HG02623 (cell line): ENCODE data around the gene RAP1GDS1.
A peak's percentile ranks its signal among the peaks of the same experiment; 100 is the strongest.
"Not testable (repeated sequence)": the region's sequence is repeated elsewhere in the genome, so short reads cannot be mapped to it uniquely, and the experiment has no call there.

ENCODE experiments used
- ATAC-seq: cut with Tn5 transposase; IDR thresholded peaks from one replicate; pipeline ENCODE4 v1.9.1; 2021; ENCODE audit warnings: moderate library complexity; ENCODE audit not compliant: unreplicated experiment

The RAP1GDS1 gene

GRCh38 chr4:98343626-98344025 is 82.4 kb downstream of the RAP1GDS1 start:
- no peak for ATAC-seq

GRCh38 chr4:98345838-98346237 is 84.7 kb downstream of the RAP1GDS1 start:
- ATAC-seq = no peak

GRCh38 chr4:98352396-98352795 is 91.2 kb downstream of the RAP1GDS1 start:
- ATAC-seq = no peak

DNA sequence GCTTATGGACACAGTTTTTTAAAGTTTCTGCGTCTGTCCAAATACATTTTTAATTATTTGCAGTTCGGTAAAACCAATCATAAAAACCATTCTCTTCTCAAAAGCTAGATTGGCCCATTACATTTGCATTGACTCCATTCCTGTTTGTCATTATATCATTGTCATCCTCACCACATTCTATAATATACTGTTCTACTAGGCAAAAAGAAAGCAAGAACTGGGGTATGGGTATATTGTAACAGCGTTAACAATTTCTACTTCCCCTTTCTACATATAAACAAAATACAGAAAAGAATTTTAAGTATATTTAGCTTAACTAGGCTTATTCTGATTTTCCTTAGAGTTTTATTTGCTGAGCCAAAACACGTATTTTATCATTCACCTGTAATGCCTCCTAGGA is 91.8 kb downstream of the RAP1GDS1 start:
- ATAC-seq = peak; percentile 61

- no peak for ATAC-seq
Measured at GRCh38 chr4:98358630-98359248, 97.6 kb downstream of the RAP1GDS1 start.

- no peak for ATAC-seq
Measured at GRCh38 chr4:98359646-98360045, 98.5 kb downstream of the RAP1GDS1 start.

- ATAC-seq = no peak
Measured at GRCh38 chr4:98363431-98363830, 102.2 kb downstream of the RAP1GDS1 start.

DNA sequence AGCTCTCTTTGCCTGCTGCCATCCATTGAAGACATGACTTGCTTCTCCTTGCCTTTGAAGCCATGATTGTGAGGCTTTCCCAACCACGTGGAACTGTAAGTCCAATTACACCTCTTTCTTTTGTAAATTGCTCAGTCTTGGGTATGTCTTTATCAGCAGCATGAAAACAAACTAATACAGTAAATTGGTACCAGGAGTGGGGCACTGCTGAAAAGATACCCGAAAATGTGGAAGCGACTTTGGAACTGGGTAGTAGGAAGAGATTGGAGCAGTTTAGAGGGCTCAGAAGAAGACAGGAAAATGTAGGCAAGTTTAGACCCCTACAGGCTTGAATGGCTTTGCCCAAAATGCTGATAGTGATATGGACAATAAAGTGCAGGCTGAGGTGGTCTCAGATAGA is 105.1 kb downstream of the RAP1GDS1 start:
- ATAC-seq = not testable (repeated sequence)

- ATAC-seq = not testable (repeated sequence)
Measured at GRCh38 chr4:98368000-98368399, 106.8 kb downstream of the RAP1GDS1 start.

- no peak for ATAC-seq
Measured at GRCh38 chr4:98369322-98369721, 108.1 kb downstream of the RAP1GDS1 start.

- ATAC-seq = no peak
Measured at GRCh38 chr4:98374643-98375042, 113.5 kb downstream of the RAP1GDS1 start.

DNA sequence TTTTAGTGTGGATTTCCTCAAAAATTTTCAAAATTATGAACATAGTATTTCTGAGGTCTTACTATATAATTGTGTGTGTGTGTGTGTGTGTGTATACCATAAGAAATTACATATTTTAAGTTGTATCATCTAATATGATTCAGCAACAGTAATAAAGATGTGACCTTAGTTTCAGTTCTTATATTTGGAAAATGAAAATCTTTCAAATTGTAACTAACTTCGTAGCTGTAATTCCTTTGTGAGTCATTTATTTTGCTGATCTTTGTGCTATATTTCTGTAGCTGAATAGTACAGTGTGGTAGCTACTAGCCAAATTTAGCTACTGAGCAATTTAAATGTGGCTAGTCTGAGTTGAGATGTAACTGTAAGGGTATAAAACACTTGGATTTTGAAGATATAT is 116.4 kb downstream of the RAP1GDS1 start:
- no peak for ATAC-seq

DNA sequence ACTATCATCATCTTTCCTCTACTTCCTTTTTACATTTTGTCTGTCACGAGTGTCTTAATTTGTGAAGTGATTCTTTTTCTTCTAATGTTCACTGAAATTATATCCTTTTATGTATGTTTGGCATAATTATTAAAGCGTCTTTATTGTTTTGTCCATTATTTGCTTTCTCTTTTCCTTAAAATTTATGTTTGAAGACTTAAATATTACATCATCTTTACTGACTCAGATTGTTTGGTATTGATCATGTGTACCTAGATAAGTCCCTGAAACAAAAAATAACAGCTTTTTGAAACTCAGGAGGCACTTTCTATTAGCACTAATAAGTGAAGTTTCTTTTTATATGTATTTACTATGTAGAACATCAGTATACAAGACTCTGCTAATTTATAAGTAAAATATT is 120.1 kb downstream of the RAP1GDS1 start:
- ATAC-seq = no peak

GRCh38 chr4:98383431-98384106 is 122.4 kb downstream of the RAP1GDS1 start:
- ATAC-seq = no peak

DNA sequence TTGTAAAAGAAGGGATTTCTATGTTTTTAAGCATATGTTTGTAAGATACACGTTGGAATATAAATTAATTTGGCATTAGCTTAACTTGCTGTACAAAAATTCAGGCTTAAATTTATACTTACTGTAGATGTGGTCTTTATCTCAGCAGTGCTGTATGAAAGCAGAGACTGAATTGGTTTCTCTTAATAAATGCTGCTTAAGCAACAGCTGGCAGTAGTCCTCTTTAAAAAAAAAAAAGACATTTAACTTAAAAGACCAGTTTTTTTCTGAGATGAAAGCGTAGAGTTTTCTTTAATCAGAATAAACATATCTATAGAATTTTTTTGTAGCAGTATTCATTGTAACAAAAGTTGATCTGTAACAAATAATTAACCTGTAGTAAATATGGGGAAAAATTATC is 124.6 kb downstream of the RAP1GDS1 start:
- ATAC-seq = no peak

DNA sequence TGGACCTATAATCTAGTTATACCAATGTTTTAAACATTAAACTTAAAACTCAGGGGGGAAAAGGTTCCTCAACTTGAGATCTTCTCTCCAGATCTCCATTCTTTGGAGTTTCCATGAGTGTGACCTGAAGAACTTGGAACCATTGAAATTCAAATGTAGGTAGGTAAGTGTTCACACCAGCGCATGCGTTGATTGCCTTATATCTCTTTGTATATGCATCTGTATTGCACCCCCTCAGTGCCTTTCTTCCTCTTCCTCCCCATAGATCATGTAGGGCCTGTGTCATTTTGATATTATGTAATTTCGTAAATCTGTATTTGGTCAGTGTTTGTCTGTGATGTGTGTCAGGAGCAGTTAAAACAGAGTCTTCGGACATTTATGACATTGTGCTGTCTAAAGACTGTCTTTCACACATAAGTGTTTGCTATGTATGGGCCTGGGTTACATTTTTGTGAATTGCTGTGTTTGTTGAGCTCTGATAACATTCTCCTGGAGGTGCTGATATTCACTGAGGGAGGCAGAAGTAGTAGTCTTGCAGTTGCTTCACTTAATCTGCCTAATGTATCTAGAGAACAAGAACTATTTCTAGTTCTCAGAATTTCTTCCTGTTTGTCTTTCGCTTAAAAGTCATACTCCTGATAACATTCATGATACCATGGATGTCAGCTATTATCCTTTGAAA is 126.3 kb downstream of the RAP1GDS1 start:
- no peak for ATAC-seq

DNA sequence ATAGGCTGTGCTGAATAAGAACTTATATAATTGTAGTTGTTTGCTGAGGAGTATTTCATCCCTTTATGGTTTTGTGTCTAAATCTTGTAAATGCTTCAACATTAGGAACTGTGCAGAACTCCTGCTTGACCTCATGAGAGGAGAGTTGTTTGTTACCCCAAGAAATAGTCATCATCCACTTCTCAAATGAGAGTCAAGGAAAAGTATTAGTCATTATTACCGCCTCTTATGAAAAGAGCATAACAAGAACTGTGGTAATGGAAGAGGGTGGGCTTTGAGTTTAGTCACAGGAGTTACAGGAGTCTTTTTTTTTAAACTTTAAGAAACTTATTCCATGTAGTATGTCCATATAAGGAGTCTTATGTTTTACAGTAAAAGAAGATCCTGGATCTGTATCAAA is 132.9 kb downstream of the RAP1GDS1 start:
- ATAC-seq = no peak

DNA sequence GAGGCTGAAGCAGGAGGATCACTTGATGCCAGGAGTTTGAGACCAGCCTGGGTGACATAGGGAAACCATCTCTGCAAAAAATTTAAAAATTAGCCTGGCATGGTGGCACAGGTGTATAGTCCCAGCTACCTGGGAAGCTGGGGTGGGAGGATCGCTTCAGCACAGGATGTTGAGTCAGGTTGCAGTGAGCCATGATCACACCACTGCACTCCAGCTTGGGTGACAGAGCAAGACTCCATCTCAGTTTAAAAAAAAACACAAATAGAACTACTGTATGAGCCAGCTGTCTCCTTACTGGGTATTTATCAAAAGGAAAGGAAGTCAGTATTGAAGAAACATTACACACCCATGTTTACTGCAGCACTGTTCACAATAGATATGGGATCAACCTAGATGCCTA is 138.7 kb downstream of the RAP1GDS1 start:
- no peak for ATAC-seq

- ATAC-seq = peak; percentile 49
Measured at GRCh38 chr4:98406819-98407218, 145.6 kb downstream of the RAP1GDS1 start.

GRCh38 chr4:98411731-98412130 is 150.5 kb downstream of the RAP1GDS1 start:
- no peak for ATAC-seq

GRCh38 chr4:98416844-98417243 is 155.7 kb downstream of the RAP1GDS1 start:
- ATAC-seq = no peak

DNA sequence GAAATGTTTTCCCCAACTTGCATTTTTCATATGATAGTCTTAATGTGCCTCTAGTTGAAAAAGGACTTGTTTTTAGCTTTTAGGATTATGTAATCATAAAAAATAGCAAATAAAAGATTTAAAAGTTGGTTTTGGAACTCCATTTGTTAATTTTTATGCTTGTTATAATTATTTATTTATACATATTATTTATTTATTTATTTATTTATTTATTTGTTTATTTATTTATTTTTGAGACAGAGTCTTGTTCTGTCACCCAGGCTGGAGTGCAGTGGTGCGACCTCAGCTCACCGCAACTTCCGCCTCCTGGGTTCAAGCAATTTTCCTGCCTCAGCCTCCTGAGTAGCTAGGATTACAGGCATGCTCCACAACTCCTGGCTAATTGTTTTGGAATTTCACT is 159.0 kb downstream of the RAP1GDS1 start:
- not testable (repeated sequence) for ATAC-seq
